BLaER1 (cell line): Measurements from ENCODE around the gene SNAPC2.
A peak's percentile ranks its signal among the peaks of the same experiment; 100 is the strongest.

Source experiments
- H3K27ac ChIP-seq: shearing (Covaris generic); formaldehyde crosslinking; 2 replicates; pipeline ENCODE4 v1.8.1; 2022
- H3K27me3 ChIP-seq: shearing (Covaris generic); formaldehyde crosslinking; 2 replicates; pipeline ENCODE4 v1.8.1; 2022
- H3K36me3 ChIP-seq: shearing (Covaris generic); formaldehyde crosslinking; 2 replicates; pipeline ENCODE4 v1.8.1; 2022
- H3K4me1 ChIP-seq: shearing (Covaris generic); formaldehyde crosslinking; 2 replicates; pipeline ENCODE4 v1.8.1; 2022
- H3K4me2 ChIP-seq: shearing (Covaris generic); formaldehyde crosslinking; 2 replicates; pipeline ENCODE4 v1.8.1; 2022
- H3K4me3 ChIP-seq: shearing (Covaris generic); formaldehyde crosslinking; 2 replicates; pipeline ENCODE4 v1.8.1; 2022
- H3K9ac ChIP-seq: shearing (Covaris generic); formaldehyde crosslinking; 2 replicates; pipeline ENCODE4 v1.8.1; 2022
- H3K9me3 ChIP-seq: shearing (Covaris generic); formaldehyde crosslinking; 2 replicates; pipeline ENCODE4 v1.8.1; 2022
- H4K20me1 ChIP-seq: shearing (Covaris generic); formaldehyde crosslinking; 2 replicates; pipeline ENCODE4 v1.8.1; 2022
- Cebpa-rat ChIP-seq: shearing (Covaris generic); IDR thresholded peaks from 2 replicates; pipeline ENCODE4 v1.8.1; 2022

The SNAPC2 gene

DNA sequence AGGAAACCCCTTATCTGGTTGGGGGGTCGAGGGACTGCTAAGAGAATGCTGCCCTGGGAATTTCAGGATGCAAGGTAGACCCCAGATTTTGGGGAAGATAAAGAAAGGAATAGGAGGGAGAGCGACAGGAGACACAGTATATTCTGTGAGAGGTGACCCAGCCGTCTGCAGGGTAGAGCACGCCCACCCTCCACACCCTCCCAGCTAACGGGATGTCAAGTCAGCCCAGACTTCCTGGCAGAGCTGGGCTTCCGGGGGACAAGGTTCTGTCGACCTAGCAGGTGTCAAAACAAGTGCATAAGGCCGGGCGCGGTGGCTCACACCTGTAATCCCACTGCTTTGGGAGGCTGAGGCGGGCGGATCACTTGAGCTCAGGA lies 45.3 kb upstream of the SNAPC2 start:
- H3K36me3 ChIP-seq, result no peaks in the 10 kb centered on the region
- TF ChIP-seq Cebpa-rat, result no peak
- peak overlapping the region; percentile 91 for H3K4me2 ChIP-seq
- H3K27ac ChIP-seq, result peak overlapping the region; percentile 89
- no peaks in the 10 kb centered on the region for H3K9me3 ChIP-seq
- no peaks in the 10 kb centered on the region for H3K27me3 ChIP-seq
- peaks cover 58% of the 10 kb centered on the region for H3K4me1 ChIP-seq
- H4K20me1 ChIP-seq, result peaks cover 25% of the 10 kb centered on the region
- peak overlapping the region; percentile 85; the same call in 1 of the 2 replicates for H3K9ac ChIP-seq
- H3K4me3 ChIP-seq, result peak overlapping the region; percentile 81

DNA sequence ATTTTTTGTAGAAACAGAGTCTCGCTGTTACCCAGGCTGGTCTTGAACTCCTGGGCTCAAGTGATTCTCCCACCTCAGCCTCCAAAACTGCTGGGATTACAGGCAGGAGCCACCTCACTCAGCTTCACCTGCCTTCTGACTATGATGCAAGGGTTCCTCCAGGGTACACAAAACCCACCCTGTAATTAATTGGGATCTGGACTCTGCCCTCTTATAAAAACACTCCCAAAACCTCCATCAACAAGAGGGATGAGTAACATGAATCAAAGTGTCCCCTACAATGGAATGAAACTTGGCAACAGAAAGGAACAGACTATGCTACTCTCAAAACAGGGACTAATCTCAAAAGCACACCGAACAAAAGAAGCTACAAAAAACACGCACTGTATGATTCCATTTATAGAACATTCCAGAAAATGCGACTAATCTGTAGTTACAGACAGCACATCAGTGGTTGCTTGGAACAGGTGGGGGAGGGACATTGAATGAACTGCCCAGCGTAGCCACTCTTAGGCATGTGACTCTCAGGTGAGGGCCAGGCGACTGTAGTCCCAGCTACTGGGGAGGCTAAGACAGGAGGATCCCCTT lies 42.8 kb upstream of the SNAPC2 start:
- peaks cover 10% of the 10 kb centered on the region for H4K20me1 ChIP-seq
- H3K9ac ChIP-seq, result no peak overlapping the region
- H3K4me2 ChIP-seq, result no peak overlapping the region

DNA sequence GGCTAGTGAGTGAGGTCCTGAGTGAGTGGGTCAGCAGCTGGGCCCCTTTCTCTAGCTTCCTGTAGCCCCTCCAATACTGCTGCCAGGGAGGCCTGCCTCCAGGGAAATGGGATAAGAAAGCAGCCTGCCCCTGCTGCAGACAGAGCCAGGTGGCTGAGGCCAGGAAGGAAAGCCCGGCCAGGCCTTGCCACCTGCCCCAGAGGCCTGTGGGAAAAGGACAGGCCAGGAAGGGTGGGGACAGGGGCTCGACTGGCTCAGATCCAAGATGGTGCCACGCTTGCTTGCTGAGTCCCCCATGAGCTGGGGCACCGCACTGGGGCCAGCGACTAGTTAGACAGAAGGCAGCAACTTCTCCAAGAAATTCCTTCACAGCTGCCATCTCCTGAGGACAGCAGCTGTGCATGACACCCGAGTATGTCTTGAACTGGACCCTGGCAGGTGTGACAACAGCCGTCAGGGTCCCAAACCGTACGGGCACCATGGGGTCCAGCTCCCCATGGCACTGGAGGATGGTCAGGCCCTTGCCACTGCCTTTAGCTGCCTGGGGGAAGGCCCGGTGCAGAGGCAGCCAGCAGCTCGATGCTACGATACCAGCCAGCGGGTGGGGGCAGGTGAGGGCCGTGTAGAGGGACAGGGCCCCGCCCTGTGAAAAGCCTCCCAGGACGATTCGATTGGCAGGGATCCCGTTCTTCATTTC lies 40.9 kb upstream of the SNAPC2 start:
- Histone ChIP-seq H3K4me3 (no peak overlapping the region), H3K4me2 (peak overlapping the region; percentile 52), H3K4me1 (peaks cover 40% of the 10 kb centered on the region)

More for the DNA sequence above, 42.8 kb upstream of the SNAPC2 start:
- Histone ChIP-seq H3K4me1 (peaks cover 42% of the 10 kb centered on the region), H3K9me3 (no peaks in the 10 kb centered on the region), H3K27ac (no peak overlapping the region), H3K4me3 (no peak overlapping the region), H3K36me3 (no peaks in the 10 kb centered on the region), H3K27me3 (no peaks in the 10 kb centered on the region)
- no peak for TF ChIP-seq Cebpa-rat

DNA sequence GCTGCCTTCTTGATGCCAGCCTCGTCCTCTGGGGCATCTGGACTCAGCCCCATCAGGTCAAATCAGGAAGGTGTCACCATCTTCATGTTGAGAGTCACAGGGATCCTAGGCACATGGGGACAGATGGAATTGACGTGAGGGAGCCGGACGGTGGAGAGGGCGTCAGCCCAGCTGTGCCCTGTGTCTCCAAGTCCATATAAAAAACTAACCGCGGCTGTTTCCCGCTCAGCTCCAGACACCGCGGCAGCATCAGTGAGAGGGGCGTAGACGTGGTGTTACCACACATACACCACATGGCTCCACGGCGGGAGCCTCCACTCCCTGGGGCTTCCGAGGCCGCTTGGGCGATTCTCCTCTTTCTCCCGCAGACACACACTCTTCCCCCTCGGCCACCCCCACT lies 40.3 kb upstream of the SNAPC2 start:
- no peak overlapping the region for H3K4me3 ChIP-seq
- no peak for TF ChIP-seq Cebpa-rat
- peaks cover 34% of the 10 kb centered on the region for H3K4me1 ChIP-seq
- no peaks in the 10 kb centered on the region for H3K27me3 ChIP-seq
- H4K20me1 ChIP-seq, result no peaks in the 10 kb centered on the region
- H3K27ac ChIP-seq, result no peak overlapping the region
- no peak overlapping the region for H3K9ac ChIP-seq
- H3K9me3 ChIP-seq, result no peaks in the 10 kb centered on the region
- no peaks in the 10 kb centered on the region for H3K36me3 ChIP-seq
- H3K4me2 ChIP-seq, result peak overlapping the region; percentile 52; the same call in 1 of the 2 replicates

More for the DNA sequence above, 40.9 kb upstream of the SNAPC2 start:
- Histone ChIP-seq H3K27ac (peak overlapping the region; percentile 63), H3K27me3 (no peaks in the 10 kb centered on the region), H4K20me1 (no peaks in the 10 kb centered on the region), H3K9ac (no peak overlapping the region), H3K9me3 (no peaks in the 10 kb centered on the region), H3K36me3 (no peaks in the 10 kb centered on the region)
- no peak for TF ChIP-seq Cebpa-rat

DNA sequence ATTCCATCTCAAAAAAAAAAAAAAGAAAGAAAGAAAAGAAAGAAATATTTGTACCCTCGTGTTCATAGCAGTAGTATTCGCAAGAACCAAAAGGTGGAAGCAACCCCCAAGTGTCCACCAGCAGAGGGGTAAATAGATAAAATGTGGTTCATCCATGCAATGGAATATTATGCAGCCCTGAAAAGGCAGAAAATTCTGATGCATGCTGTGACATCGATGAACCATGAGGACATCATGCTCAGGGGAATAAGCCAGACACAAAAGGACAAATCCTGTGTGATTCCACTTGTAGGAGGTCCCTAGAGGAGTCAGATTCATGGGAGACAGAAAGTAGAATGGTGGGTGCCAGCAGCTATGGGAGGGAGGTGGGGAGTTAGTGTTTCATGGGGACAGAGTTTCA lies 38.2 kb upstream of the SNAPC2 start:
- H3K27ac ChIP-seq, result no peak overlapping the region

DNA sequence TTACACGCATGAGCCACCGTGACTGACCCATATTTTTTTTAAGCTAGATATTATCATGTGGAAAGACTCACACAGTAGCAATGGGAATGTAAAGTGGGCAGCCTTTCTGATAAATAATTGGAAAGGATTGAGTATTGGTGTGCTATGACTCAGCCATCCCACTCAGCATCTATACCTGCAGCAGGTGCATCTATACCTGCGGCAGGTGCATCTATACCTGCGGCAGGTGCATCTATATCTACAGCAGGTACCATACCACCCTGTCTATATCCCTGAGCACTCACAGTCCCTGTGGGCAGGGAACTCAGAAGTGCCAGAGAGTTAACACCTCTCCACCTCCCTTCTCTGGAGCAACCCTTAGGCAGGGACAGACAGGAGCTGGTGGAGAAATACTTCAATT lies 37.0 kb upstream of the SNAPC2 start:
- Histone ChIP-seq H3K9me3 (no peaks in the 10 kb centered on the region), H3K4me1 (peaks cover 28% of the 10 kb centered on the region), H4K20me1 (no peaks in the 10 kb centered on the region), H3K4me2 (no peak overlapping the region), H3K4me3 (no peak overlapping the region), H3K27ac (no peak overlapping the region), H3K27me3 (peaks cover 6% of the 10 kb centered on the region; the same call in 1 of the 2 replicates), H3K36me3 (no peaks in the 10 kb centered on the region), H3K9ac (no peak overlapping the region)
- no peak for TF ChIP-seq Cebpa-rat

More for the DNA sequence above, 38.2 kb upstream of the SNAPC2 start:
- no peaks in the 10 kb centered on the region for H3K9me3 ChIP-seq
- H3K9ac ChIP-seq, result no peak overlapping the region
- no peaks in the 10 kb centered on the region for H3K27me3 ChIP-seq
- no peaks in the 10 kb centered on the region for H3K36me3 ChIP-seq
- no peak overlapping the region for H3K4me3 ChIP-seq
- no peak overlapping the region for H3K4me2 ChIP-seq
- no peaks in the 10 kb centered on the region for H4K20me1 ChIP-seq
- TF ChIP-seq Cebpa-rat, result no peak
- H3K4me1 ChIP-seq, result peaks cover 28% of the 10 kb centered on the region

DNA sequence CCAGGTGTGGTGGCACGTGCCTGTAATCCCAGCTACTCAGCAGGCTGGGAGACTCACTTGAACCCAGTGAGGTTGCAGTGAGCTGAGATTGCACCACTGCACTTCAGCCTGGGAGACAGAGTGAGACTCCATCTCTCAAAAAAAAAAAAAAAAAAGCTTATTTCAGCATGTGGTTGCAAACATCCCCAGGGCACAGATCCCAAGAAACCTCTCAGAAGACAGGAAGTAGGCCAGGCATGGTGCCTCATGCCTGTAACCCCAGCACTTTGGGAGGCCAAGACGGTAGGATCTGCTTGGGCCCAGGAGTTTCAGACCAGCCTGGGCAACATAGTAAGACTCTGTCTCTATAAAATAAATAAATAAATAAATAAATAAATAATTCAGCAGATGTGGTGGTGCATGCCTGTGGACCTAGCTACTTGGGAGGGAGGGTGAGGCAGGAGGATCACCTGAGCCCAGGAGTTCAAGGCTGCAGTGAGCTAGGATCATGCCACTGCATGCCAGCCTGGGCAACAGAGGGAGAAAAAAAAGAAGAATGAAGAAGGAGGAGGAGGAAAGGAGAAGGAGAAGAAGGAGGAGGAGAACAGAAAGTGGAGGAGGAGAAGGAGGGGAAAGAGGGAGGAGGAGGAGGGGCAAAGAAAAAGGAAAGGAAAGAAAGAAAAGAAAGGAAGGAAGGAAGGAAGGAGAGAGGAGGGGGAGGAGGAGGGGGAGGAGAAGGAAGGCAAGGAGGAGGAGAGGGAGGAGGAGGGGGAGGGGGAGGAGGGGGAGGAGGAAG lies 36.2 kb upstream of the SNAPC2 start:
- Histone ChIP-seq H4K20me1 (no peaks in the 10 kb centered on the region), H3K9ac (no peak overlapping the region), H3K27me3 (peaks cover 14% of the 10 kb centered on the region; the same call in 1 of the 2 replicates), H3K36me3 (no peaks in the 10 kb centered on the region), H3K4me1 (peaks cover 23% of the 10 kb centered on the region), H3K27ac (no peak overlapping the region), H3K4me3 (no peak overlapping the region), H3K9me3 (no peaks in the 10 kb centered on the region), H3K4me2 (peak overlapping the region; percentile 30)
- no peak for TF ChIP-seq Cebpa-rat

DNA sequence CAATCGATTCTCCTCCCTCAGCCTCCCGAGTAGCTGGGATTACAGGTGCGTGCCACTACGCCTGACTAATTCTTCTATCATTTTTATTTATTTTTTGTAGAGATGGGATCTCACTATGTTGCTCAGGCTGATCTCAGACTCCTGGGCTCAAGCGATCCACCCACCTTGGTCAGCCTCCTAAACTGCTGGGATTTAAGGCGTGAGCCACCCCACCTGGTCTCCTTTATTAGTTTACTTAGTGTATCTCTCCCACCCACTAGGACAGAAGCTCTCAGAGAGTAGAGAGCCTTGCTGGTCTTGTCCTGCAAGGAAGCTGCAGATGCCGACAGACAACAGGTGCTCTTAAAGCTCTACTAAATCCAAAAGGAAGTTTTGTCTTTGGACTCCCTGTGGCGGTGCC lies 34.3 kb upstream of the SNAPC2 start:
- no peaks in the 10 kb centered on the region for H3K9me3 ChIP-seq
- no peak for TF ChIP-seq Cebpa-rat
- H3K36me3 ChIP-seq, result no peaks in the 10 kb centered on the region
- no peak overlapping the region for H3K4me2 ChIP-seq
- no peaks in the 10 kb centered on the region for H4K20me1 ChIP-seq
- peaks cover 13% of the 10 kb centered on the region for H3K4me1 ChIP-seq
- H3K27me3 ChIP-seq, result peaks cover 17% of the 10 kb centered on the region; the same call in 1 of the 2 replicates
- H3K27ac ChIP-seq, result no peak overlapping the region
- no peak overlapping the region for H3K4me3 ChIP-seq
- no peak overlapping the region for H3K9ac ChIP-seq

DNA sequence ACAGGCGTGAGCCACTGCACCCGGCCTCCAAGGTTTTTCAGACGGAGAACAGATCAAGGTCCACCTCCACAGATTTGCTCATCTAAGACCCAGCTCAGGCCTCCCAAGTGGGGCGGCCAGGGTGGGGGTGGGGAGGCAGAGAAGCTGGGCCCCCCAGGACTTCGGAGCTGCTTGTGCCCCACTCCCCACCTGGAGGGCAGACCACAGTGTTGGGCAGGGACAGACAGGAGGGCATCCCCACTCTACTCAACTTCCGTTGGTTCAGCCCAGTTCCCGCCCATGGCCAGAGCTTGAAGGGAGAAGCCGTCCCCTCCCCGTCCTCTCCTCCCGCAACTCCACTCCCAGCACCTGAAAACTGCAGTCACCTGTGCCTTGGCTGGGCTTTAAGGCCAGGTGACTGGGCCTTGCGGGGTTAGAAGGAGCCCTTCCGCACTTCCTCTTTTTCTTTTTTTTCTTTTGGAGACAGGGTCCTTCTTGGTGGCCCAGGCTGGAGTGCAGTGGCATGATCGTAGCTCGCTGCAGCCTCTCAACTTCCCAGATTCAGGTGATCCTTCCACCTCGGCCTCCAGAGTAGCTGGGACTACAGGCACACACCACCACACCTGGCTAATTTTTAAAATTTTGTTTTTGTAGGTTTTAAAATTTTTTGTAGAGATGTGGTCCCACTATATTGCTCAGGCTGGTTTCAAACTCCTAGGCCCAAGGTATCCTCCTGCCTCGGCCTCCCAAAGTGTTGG lies 32.6 kb upstream of the SNAPC2 start:
- no peaks in the 10 kb centered on the region for H3K9me3 ChIP-seq
- H3K36me3 ChIP-seq, result no peaks in the 10 kb centered on the region
- TF ChIP-seq Cebpa-rat, result no peak
- no peak overlapping the region for H3K4me2 ChIP-seq
- no peak overlapping the region for H3K9ac ChIP-seq
- H3K27me3 ChIP-seq, result peaks cover 17% of the 10 kb centered on the region; the same call in 1 of the 2 replicates
- H3K27ac ChIP-seq, result no peak overlapping the region
- H3K4me1 ChIP-seq, result peaks cover 31% of the 10 kb centered on the region
- no peak overlapping the region for H3K4me3 ChIP-seq
- no peaks in the 10 kb centered on the region for H4K20me1 ChIP-seq
